ENCODE results near the gene MRPL47.

GRCh38 chr3:179560791-179561190 lies 43.6 kb downstream of the MRPL47 start:
- TF ChIP-seq FOXA3 (CRISPR knock-in tag; conservative IDR thresholded peaks at IDR 0.05 in 1 of 2, IDR thresholded peaks at IDR 0.05 in 1 of 2) (no peak), CEBPB (tag; IDR thresholded peaks at IDR 0.05) (no peak)
